Heart left ventricle (tissue), 13 donors: Measurements from ENCODE around the gene RLBP1.

Source experiments
- CTCF ChIP-seq, 12 donors: fragments of 200-600 bp; sonication (generic) in 4 of 12; IDR thresholded peaks; one replicate each; pipeline versions ENCODE4 v1.5.0 to v1.8.0; 2018 to 2022; ENCODE audit warnings: antibody characterized with exemption in 12 of 12, mild to moderate bottlenecking in 5 of 12
- POLR2A ChIP-seq, 2 donors: fragments of 450-650 bp; IDR thresholded peaks; one replicate each; pipeline ENCODE4 v1.6.1; 2017; ENCODE audit warnings: antibody characterized with exemption in 2 of 2, mild to moderate bottlenecking in 2 of 2, moderate library complexity in 2 of 2
- donor health status: ischemic (EF 13 %, LVEDD 7.1; RV severe dilation, severe dysfunction).
- donor health status: DM: no; HTN: yes; CAD: no.
- donor health status: DM: no; HTN: no; CAD: no.
- donor health status: ischemic (EF 25% LVEDD 6.9; RV normal size, moderate dysfunction).
- donor health status: ischemic (EF 25% LVEDD 5.7; RV mildly dilated, moderate dysfunction).
- donor health status: ischemic (EF 35%, LVEDD 5.7; RV mildly dilated, moderate dysfunction).
- donor health status: nonischemic (EF 11% LVEDD 7.7; RV severe dilation, severe dysfunction).
- donor health status: DM: yes; HTN: yes; CAD: no.
- donor health status: PGD.
- donor health status: ischemic (EF 29% LVEDD 5.4; RV normal size, mild dysfunction).
- donor health status: nonischemic (EF 23%, LVEDD 6.1; RV moderate dilation, normal function).

GRCh38 chr15:89230277-89230676 is 8.9 kb upstream of the RLBP1 start:
- TF ChIP-seq POLR2A (IDR thresholded peaks at IDR 0.05) (no peak), CTCF (IDR thresholded peaks at IDR 0.05) (no peak)
